GM18858 (cell line): ENCODE results near the gene IKZF2.

ENCODE experiments used
- ATAC-seq: cut with Tn5 transposase; IDR thresholded peaks from one replicate; pipeline ENCODE4 v1.9.1; 2021; ENCODE audit not compliant: unreplicated experiment

The IKZF2 gene

GRCh38 chr2:213007290-213007838, 144.0 kb downstream of the IKZF2 start:
- ATAC-seq = no peak

- no peak for ATAC-seq
Measured at GRCh38 chr2:213004197-213004821, 147.1 kb downstream of the IKZF2 start.

- peak; percentile 41 for ATAC-seq
Measured at GRCh38 chr2:213002383-213002782, 149.0 kb downstream of the IKZF2 start.

- ATAC-seq = no peak
Measured at GRCh38 chr2:213001297-213001910, 150.0 kb downstream of the IKZF2 start.

- no peak for ATAC-seq
Measured at GRCh38 chr2:212998626-212999359, 152.6 kb downstream of the IKZF2 start.

- ATAC-seq = no peak
Measured at GRCh38 chr2:212997526-212998020, 153.8 kb downstream of the IKZF2 start.

GRCh38 chr2:212995920-212996319, 155.5 kb downstream of the IKZF2 start:
- ATAC-seq = no peak

- no peak for ATAC-seq
Measured at GRCh38 chr2:212994976-212995375, 156.4 kb downstream of the IKZF2 start.

GRCh38 chr2:212991120-212991519, 160.3 kb downstream of the IKZF2 start:
- peak; percentile 86 for ATAC-seq

GRCh38 chr2:212990697-212991096, 160.7 kb downstream of the IKZF2 start:
- ATAC-seq = peak; percentile 82

- no peak for ATAC-seq
Measured at GRCh38 chr2:212987492-212987891, 163.9 kb downstream of the IKZF2 start.

- no peak for ATAC-seq
Measured at GRCh38 chr2:212984129-212984528, 167.3 kb downstream of the IKZF2 start.

GRCh38 chr2:212979799-212980198, 171.6 kb downstream of the IKZF2 start:
- ATAC-seq = no peak

- no peak for ATAC-seq
Measured at GRCh38 chr2:212979046-212979612, 172.3 kb downstream of the IKZF2 start.

GRCh38 chr2:212977152-212977551, 174.3 kb downstream of the IKZF2 start:
- no peak for ATAC-seq

- no peak for ATAC-seq
Measured at GRCh38 chr2:212975333-212975732, 176.1 kb downstream of the IKZF2 start.

GRCh38 chr2:212974692-212975091, 176.7 kb downstream of the IKZF2 start:
- no peak for ATAC-seq

- ATAC-seq = no peak
Measured at GRCh38 chr2:212973347-212973746, 178.1 kb downstream of the IKZF2 start.

GRCh38 chr2:212970132-212970531, 181.3 kb downstream of the IKZF2 start:
- no peak for ATAC-seq

GRCh38 chr2:212968284-212969081, 182.9 kb downstream of the IKZF2 start:
- no peak for ATAC-seq

GRCh38 chr2:212966884-212967283, 184.5 kb downstream of the IKZF2 start:
- no peak for ATAC-seq
